ENCODE results near the gene LHCGR.

The LHCGR gene

DNA sequence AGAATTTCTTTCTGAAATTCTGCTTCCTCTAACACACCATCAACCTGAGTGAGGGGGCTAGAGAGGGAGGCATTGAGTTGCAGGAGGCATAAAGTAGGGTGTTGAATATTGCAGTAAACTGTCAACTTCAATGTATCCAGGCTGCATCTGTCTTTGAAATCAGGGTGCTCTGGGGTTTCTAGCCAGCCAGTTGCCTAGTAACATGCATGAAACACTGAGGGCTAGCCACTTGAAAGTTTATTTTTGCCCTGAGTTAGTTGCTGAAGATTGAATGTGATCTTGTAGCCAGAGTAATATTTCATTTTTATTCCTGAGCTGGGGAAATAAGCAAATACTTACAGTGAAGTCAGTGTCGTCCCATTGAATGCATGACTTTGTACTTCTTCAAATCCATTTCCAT is 41.9 kb downstream of the LHCGR start:
- Histone ChIP-seq H3K27ac (ENCODE audit: extremely low read depth, low read depth, low read length) (no peak overlapping the region), H3K9me3 (ENCODE audit: control insufficient read depth, insufficient read depth, low read depth, low read length) (no peaks in the 10 kb centered on the region), H3K4me3 (ENCODE audit: low read depth, low read length) (no peak overlapping the region), H3K4me1 (ENCODE audit: control insufficient read depth, insufficient read depth, low read length) (peaks cover 19% of the 10 kb centered on the region), H3K36me3 (ENCODE audit: control insufficient read depth in 2 of 2, insufficient read depth in 1 of 2, low read length in 2 of 2) (no peaks in the 10 kb centered on the region)
- ChIA-PET POLR2A (no interaction called here), CTCF (interaction anchor here (0.6 to 0.8 kb wide), 3 partner anchors 9 to 243 kb away, joined by 4 to 5 read pairs (median 4); no protein-coding TSS in a partner anchor)
- TF ChIP-seq YY2 (tag by site-specific recombination; IDR thresholded peaks at IDR 0.05) = no peak
- no peak for TF ChIP-seq ZNF768 (tag by site-specific recombination; IDR thresholded peaks at IDR 0.05)
- TF ChIP-seq TCF7L2 (IDR thresholded peaks at IDR 0.05; ENCODE audit: borderline replicate concordance, low read depth, low read length) = no peak
- TF ChIP-seq, protein P1, sequence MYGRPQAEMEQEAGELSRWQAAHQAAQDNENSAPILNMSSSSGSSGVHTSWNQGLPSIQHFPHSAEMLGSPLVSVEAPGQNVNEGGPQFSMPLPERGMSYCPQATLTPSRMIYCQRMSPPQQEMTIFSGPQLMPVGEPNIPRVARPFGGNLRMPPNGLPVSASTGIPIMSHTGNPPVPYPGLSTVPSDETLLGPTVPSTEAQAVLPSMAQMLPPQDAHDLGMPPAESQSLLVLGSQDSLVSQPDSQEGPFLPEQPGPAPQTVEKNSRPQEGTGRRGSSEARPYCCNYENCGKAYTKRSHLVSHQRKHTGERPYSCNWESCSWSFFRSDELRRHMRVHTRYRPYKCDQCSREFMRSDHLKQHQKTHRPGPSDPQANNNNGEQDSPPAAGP (tag by site-specific recombination; IDR thresholded peaks at IDR 0.05) = no peak
- TF ChIP-seq REPIN1 (tag by site-specific recombination; IDR thresholded peaks at IDR 0.05; ENCODE audit: low read depth) = no peak
- TF ChIP-seq PRDM1 (tag by site-specific recombination; IDR thresholded peaks at IDR 0.05) = no peak
- no peak for TF ChIP-seq ZNF155 (tag by site-specific recombination; IDR thresholded peaks at IDR 0.05)
- no peak for TF ChIP-seq ZNF529 (tag by site-specific recombination; IDR thresholded peaks at IDR 0.05; ENCODE audit: insufficient replicate concordance)
- no peak for TF ChIP-seq ZNF561 (tag by site-specific recombination; IDR thresholded peaks at IDR 0.05; ENCODE audit: borderline replicate concordance)
- TF ChIP-seq ZBTB8A (tag by site-specific recombination; IDR thresholded peaks at IDR 0.05) = no peak
- TF ChIP-seq ZNF24 (tag by site-specific recombination; IDR thresholded peaks at IDR 0.05) = no peak
- TF ChIP-seq ZNF623 (tag by site-specific recombination; IDR thresholded peaks at IDR 0.05) = no peak

DNA sequence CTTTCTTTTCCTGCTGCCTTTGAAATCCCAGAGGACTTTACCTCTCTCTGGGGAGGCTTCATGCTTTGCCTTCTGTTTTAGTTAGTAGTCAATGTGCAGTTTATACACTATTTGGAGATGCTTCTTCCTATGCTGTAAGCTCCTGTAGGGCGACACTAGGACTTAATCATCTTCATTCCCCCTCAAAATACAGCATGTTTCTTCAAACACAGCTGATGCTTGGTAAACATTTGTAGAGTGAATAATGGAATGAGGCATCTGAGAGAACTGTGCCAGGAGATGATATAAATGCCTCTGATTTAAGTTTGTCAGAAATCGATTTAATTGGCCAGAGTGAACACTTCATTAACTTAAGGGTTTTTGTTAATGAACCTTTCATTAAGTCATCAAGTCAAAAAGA is 43.4 kb downstream of the LHCGR start:
- TF ChIP-seq ZNF350 (tag by site-specific recombination; IDR thresholded peaks at IDR 0.05) = no peak
- TF ChIP-seq, protein P2, sequence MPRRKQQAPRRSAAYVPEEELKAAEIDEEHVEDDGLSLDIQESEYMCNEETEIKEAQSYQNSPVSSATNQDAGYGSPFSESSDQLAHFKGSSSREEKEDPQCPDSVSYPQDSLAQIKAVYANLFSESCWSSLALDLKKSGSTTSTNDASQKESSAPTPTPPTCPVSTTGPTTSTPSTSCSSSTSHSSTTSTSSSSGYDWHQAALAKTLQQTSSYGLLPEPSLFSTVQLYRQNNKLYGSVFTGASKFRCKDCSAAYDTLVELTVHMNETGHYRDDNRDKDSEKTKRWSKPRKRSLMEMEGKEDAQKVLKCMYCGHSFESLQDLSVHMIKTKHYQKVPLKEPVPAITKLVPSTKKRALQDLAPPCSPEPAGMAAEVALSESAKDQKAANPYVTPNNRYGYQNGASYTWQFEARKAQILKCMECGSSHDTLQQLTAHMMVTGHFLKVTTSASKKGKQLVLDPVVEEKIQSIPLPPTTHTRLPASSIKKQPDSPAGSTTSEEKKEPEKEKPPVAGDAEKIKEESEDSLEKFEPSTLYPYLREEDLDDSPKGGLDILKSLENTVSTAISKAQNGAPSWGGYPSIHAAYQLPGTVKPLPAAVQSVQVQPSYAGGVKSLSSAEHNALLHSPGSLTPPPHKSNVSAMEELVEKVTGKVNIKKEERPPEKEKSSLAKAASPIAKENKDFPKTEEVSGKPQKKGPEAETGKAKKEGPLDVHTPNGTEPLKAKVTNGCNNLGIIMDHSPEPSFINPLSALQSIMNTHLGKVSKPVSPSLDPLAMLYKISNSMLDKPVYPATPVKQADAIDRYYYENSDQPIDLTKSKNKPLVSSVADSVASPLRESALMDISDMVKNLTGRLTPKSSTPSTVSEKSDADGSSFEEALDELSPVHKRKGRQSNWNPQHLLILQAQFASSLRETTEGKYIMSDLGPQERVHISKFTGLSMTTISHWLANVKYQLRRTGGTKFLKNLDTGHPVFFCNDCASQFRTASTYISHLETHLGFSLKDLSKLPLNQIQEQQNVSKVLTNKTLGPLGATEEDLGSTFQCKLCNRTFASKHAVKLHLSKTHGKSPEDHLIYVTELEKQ (tag by site-specific recombination; IDR thresholded peaks at IDR 0.05; ENCODE audit: borderline replicate concordance) = no peak
- no peak for TF ChIP-seq ZNF266 (tag by site-specific recombination; IDR thresholded peaks at IDR 0.05; ENCODE audit: low read depth)
- TF ChIP-seq GFI1B (tag by site-specific recombination; IDR thresholded peaks at IDR 0.05) = no peak
- no peak for TF ChIP-seq SP2 (tag by site-specific recombination; IDR thresholded peaks at IDR 0.05)
- TF ChIP-seq ZNF785 (tag by site-specific recombination; IDR thresholded peaks at IDR 0.05) = no peak
- TF ChIP-seq ZNF341 (tag by site-specific recombination; IDR thresholded peaks at IDR 0.05; ENCODE audit: low read depth) = no peak
- no peak for TF ChIP-seq ZNF658 (tag by site-specific recombination; IDR thresholded peaks at IDR 0.05)
- TF ChIP-seq ZNF747 (tag by site-specific recombination; IDR thresholded peaks at IDR 0.05) = no peak
- no peak for TF ChIP-seq ZNF660 (tag by site-specific recombination; IDR thresholded peaks at IDR 0.05)
- H3K4me3 ChIP-seq (ENCODE audit: low read depth, low read length) = no peak overlapping the region
- no peak overlapping the region for H3K27ac ChIP-seq (ENCODE audit: extremely low read depth, low read depth, low read length)
- peaks cover 16% of the 10 kb centered on the region for H3K4me1 ChIP-seq (ENCODE audit: control insufficient read depth, insufficient read depth, low read length)
- ChIA-PET POLR2A (no interaction called here), CTCF (no interaction called here)
- H3K36me3 ChIP-seq (ENCODE audit: control insufficient read depth in 2 of 2, insufficient read depth in 1 of 2, low read length in 2 of 2) = no peaks in the 10 kb centered on the region
- H3K9me3 ChIP-seq (ENCODE audit: control insufficient read depth, insufficient read depth, low read depth, low read length) = no peaks in the 10 kb centered on the region

Measured in HEK293 (cell line).